Trophoblast cell (in vitro differentiated cells and primary cell): ENCODE measurements around the gene GOLT1B.
"Not testable (repeated sequence)": the region's sequence is repeated elsewhere in the genome, so short reads cannot be mapped to it uniquely, and the experiment has no call there.

ENCODE experiments used
- DNase-seq, 2 donors: peaks; one replicate each; pipeline ENCODE4 v3.0.0-alpha.2; 2016
- H2AFZ ChIP-seq: 2 replicates; pipeline ENCODE4 v1.6.1; 2013; ENCODE audit warnings: low read length, moderate library complexity, mild to moderate bottlenecking; ENCODE audit not compliant: insufficient read depth, poor library complexity
- H2AK5ac ChIP-seq: 2 replicates; pipeline ENCODE4 v1.6.1; 2013; ENCODE audit warnings: mild to moderate bottlenecking, low read length
- H2BK120ac ChIP-seq: 2 replicates; pipeline ENCODE4 v1.6.1; 2013; ENCODE audit warnings: low read length, mild to moderate bottlenecking, moderate library complexity; ENCODE audit not compliant: insufficient read depth, poor library complexity
- H2BK12ac ChIP-seq: 2 replicates; pipeline ENCODE4 v1.6.1; 2013; ENCODE audit warnings: mild to moderate bottlenecking, low read length, moderate library complexity
- H2BK5ac ChIP-seq: 2 replicates; pipeline ENCODE4 v1.6.1; 2013; ENCODE audit warnings: low read length, low read depth, moderate library complexity, mild to moderate bottlenecking; ENCODE audit not compliant: poor library complexity
- H3K14ac ChIP-seq: 2 replicates; pipeline ENCODE4 v1.6.1; 2013; ENCODE audit warnings: mild to moderate bottlenecking, low read length
- H3K18ac ChIP-seq: 2 replicates; pipeline ENCODE4 v1.6.1; 2013; ENCODE audit warnings: mild to moderate bottlenecking, low read length
- H3K23ac ChIP-seq: 2 replicates; pipeline ENCODE4 v1.6.1; 2013; ENCODE audit warnings: low read length
- H3K27ac ChIP-seq: 2 replicates; pipeline ENCODE4 v1.5.1; 2013; ENCODE audit warnings: low read depth, mild to moderate bottlenecking, inconsistent platforms, low read length, moderate library complexity
- H3K27me3 ChIP-seq: 2 replicates; pipeline ENCODE4 v1.6.1; 2013; ENCODE audit warnings: inconsistent platforms, mild to moderate bottlenecking, low read length, moderate library complexity; ENCODE audit not compliant: insufficient read depth
- H3K36me3 ChIP-seq, 2 experiments: 1 replicate in 1 of 2; 2 replicates in 1 of 2; pipeline ENCODE4 v1.6.1; 2013; ENCODE audit warnings: low read length in 2 of 2, mild to moderate bottlenecking in 2 of 2, moderate library complexity in 1 of 2; ENCODE audit not compliant: insufficient read depth in 2 of 2, control insufficient read depth in 1 of 2
- H3K4ac ChIP-seq: 2 replicates; pipeline ENCODE4 v1.6.1; 2013; ENCODE audit warnings: low read depth, mild to moderate bottlenecking, low read length, moderate library complexity
- H3K4me1 ChIP-seq, 2 experiments: 1 replicate in 1 of 2; 2 replicates in 1 of 2; pipeline ENCODE4 v1.6.1; 2013; ENCODE audit warnings: low read length in 2 of 2, mild to moderate bottlenecking in 2 of 2, moderate library complexity in 1 of 2; ENCODE audit not compliant: insufficient read depth in 2 of 2, control insufficient read depth in 1 of 2
- H3K4me2 ChIP-seq: 2 replicates; pipeline ENCODE4 v1.6.1; 2013; ENCODE audit warnings: inconsistent platforms, mild to moderate bottlenecking, low read length, moderate library complexity
- H3K4me3 ChIP-seq: 2 replicates; pipeline ENCODE4 v1.5.1; 2013; ENCODE audit warnings: mild to moderate bottlenecking, low read depth, low read length, inconsistent platforms
- H3K79me1 ChIP-seq: one replicate; pipeline ENCODE4 v1.6.1; 2013; ENCODE audit warnings: low read length
- H3K79me2 ChIP-seq: 2 replicates; pipeline ENCODE4 v1.6.1; 2013; ENCODE audit warnings: low read length, mild to moderate bottlenecking; ENCODE audit not compliant: control insufficient read depth, insufficient read depth, poor library complexity
- H3K9ac ChIP-seq: 2 replicates; pipeline ENCODE4 v1.6.1; 2013; ENCODE audit warnings: mild to moderate bottlenecking, low read length
- H3K9me3 ChIP-seq: 2 replicates; pipeline ENCODE4 v1.6.1; 2013; ENCODE audit warnings: low read depth, mild to moderate bottlenecking, control low read depth, inconsistent platforms, low read length; ENCODE audit not compliant: insufficient read depth
- H4K12ac ChIP-seq: 2 replicates; pipeline ENCODE4 v1.6.1; 2013; ENCODE audit warnings: low read depth, mild to moderate bottlenecking, low read length, moderate library complexity
- H4K8ac ChIP-seq: 2 replicates; pipeline ENCODE4 v1.6.1; 2013; ENCODE audit warnings: low read depth, mild to moderate bottlenecking, low read length, moderate library complexity
- H4K91ac ChIP-seq: one replicate; pipeline ENCODE4 v1.6.1; 2013; ENCODE audit warnings: low read depth, mild to moderate bottlenecking, low read length, moderate library complexity
- WGBS: extraction: QIAGEN DNeasy Blood & Tissue Kit; methylation state at CpG from one replicate; pipeline ENCODE4 v1.1.7; 2013; ENCODE audit warnings: missing lambda C conversion rate; ENCODE audit not compliant: insufficient read length, insufficient coverage; ENCODE audit errors: extremely low coverage; 5-methylcytosine and 5-hydroxymethylcytosine counted together

Gene GOLT1B

DNA sequence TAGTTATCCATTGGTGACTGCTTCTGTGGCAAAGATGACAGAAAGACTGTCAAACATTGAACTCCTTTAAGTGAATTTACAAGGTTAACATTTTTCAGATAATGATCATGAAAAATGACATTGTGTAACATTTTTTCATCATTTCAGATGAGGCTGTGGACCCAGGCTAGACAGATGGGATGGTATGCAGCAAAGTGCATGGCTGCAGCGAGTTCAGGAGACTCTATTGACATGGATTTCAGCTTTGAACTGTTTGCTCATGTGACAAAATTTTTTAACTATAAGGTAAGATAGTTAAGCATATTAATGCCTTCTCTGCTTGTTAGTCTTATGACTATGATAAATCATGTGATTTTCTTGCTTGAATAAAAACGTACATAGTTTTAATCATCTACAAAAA is 34.3 kb upstream of the GOLT1B start:
- not testable (repeated sequence) for H3K79me2 ChIP-seq, H3K9me3 ChIP-seq, H3K14ac ChIP-seq, H2BK12ac ChIP-seq, H3K27me3 ChIP-seq, H4K12ac ChIP-seq, H3K4me1 ChIP-seq, H3K4me2 ChIP-seq, H2AK5ac ChIP-seq, H3K18ac ChIP-seq, H2BK5ac ChIP-seq, H3K4ac ChIP-seq, H2BK120ac ChIP-seq, H4K91ac ChIP-seq, H3K27ac ChIP-seq, H2AFZ ChIP-seq, H3K79me1 ChIP-seq, H3K9ac ChIP-seq, H3K36me3 ChIP-seq, H3K4me3 ChIP-seq, H4K8ac ChIP-seq, H3K23ac ChIP-seq
- DNase-seq, result peak in 1 of 2 donors; percentile 75
- no CpG with 5 or more reads among the region's 2 CpGs for WGBS

DNA sequence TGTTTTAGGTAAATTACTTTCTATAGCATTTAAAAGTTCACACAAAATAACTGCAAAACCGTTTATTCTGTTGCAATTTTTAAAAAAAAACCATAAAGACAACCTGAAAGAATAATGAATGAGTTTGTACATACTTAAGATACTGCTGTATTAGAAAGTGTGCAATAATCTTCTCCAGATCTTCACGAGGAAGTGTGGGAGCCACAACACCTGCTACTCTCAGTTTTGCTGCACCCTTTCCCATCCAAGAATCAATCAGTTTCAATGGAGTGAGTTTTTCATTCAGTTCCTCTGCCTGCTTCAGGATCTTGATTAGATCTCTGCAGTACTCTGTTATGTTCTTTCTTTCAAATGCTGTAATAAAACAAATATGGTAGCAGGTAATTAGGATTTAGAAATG is 30.3 kb upstream of the GOLT1B start:
- Histone ChIP-seq H3K9ac (no peak overlapping the region), H3K79me2 (no peaks in the 10 kb centered on the region), H3K27me3 (no peaks in the 10 kb centered on the region), H3K79me1 (no peaks in the 10 kb centered on the region), H4K91ac (no peak overlapping the region), H4K12ac (no peak overlapping the region), H3K4me3 (no peak overlapping the region), H3K14ac (no peak overlapping the region), H2BK5ac (no peak overlapping the region), H2BK120ac (no peak overlapping the region), H3K4me1 (no peaks in the 10 kb centered on the region), H3K4ac (no peak overlapping the region), H4K8ac (no peak overlapping the region), H3K36me3 (peaks cover 0 to 3% of the 10 kb centered on the region in 2 experiments), H3K18ac (no peak overlapping the region), H3K4me2 (no peak overlapping the region), H3K9me3 (no peaks in the 10 kb centered on the region), H2AFZ (no peak overlapping the region), H3K27ac (no peak overlapping the region), H2BK12ac (no peak overlapping the region), H3K23ac (no peak overlapping the region), H2AK5ac (no peak overlapping the region)
- DNase-seq, result no peak
- no CpG with 5 or more reads among the region's 2 CpGs for WGBS

DNA sequence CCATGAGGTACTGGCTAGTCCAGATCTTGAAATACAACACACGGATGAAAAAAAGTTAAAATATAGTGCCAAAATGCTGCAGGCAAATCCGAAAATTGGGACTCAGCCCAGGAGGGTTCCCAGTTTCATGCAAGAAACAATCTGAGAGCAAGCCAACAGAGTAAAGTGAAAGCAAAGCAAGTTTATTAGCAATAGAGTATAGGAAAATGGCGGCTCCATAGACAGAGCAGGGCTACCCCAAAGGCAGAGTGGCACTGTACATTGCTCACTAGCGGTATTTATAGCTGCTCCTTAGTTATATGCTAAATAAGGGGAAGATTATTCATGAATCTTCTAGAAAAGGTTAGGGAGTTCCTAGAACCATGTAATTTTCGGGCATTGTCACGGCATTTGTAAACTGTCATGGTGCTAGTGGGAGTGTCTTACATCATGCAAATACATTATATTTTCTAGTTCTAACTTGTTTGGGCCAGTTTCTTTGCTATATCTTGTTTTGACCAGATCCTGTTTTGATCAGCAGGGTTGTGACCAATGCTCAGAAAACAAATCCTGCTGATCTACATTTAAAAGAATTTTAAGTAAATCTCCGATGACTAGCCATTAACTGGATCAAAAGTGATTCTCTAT is 29.3 kb upstream of the GOLT1B start:
- Histone ChIP-seq H2BK5ac (no peak overlapping the region), H2BK120ac (no peak overlapping the region), H3K14ac (no peak overlapping the region), H3K4me1 (no peaks in the 10 kb centered on the region), H3K23ac (no peak overlapping the region), H3K18ac (no peak overlapping the region), H4K8ac (no peak overlapping the region), H3K4me2 (no peak overlapping the region), H3K9ac (no peak overlapping the region), H2BK12ac (no peak overlapping the region), H4K12ac (no peak overlapping the region), H3K79me2 (no peaks in the 10 kb centered on the region), H4K91ac (no peak overlapping the region), H3K27me3 (no peaks in the 10 kb centered on the region), H2AFZ (no peak overlapping the region), H3K27ac (no peak overlapping the region), H3K4me3 (no peak overlapping the region), H3K79me1 (no peaks in the 10 kb centered on the region), H2AK5ac (no peak overlapping the region), H3K4ac (no peak overlapping the region), H3K9me3 (no peaks in the 10 kb centered on the region), H3K36me3 (peaks cover 0 to 3% of the 10 kb centered on the region in 2 experiments)
- no CpG with 5 or more reads among the region's 7 CpGs for WGBS
- DNase-seq, result no peak

DNA sequence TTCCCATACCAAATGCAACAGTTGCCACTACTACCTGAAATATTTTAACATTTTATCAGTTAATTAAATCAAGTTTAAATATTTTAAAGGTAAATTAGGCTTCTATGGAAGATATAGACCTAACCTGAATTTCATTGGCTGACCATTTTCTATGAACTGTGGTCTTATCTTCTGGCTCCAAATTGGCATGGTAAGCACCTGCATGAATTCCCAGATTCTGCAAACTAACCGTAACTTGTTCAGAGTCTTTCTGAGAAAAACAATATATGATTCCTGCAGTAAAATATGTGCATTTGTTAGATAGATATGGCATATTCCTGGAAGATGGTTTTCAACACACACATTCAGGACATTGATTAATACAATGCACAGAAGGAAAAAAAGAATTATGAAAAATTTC is 26.0 kb upstream of the GOLT1B start:
- Histone ChIP-seq H3K79me2 (no peaks in the 10 kb centered on the region), H3K27ac (no peak overlapping the region), H3K4me3 (no peak overlapping the region), H2AK5ac (no peak overlapping the region), H3K9ac (no peak overlapping the region), H2AFZ (no peak overlapping the region), H2BK120ac (no peak overlapping the region), H4K8ac (no peak overlapping the region), H3K14ac (no peak overlapping the region), H3K4me1 (no peaks in the 10 kb centered on the region), H4K12ac (no peak overlapping the region), H3K4ac (no peak overlapping the region), H2BK12ac (no peak overlapping the region), H4K91ac (no peak overlapping the region), H3K9me3 (no peaks in the 10 kb centered on the region), H3K27me3 (no peaks in the 10 kb centered on the region), H3K4me2 (no peak overlapping the region), H3K79me1 (no peaks in the 10 kb centered on the region), H2BK5ac (no peak overlapping the region), H3K36me3 (peaks cover 2 to 10% of the 10 kb centered on the region in 2 experiments), H3K18ac (no peak overlapping the region), H3K23ac (no peak overlapping the region)
- no peak for DNase-seq
- WGBS, result no CpG with 5 or more reads among the region's 1 CpG
